HG02588 (cell line): ENCODE results near the gene PLD1.

ENCODE experiments used
- ATAC-seq: cut with Tn5 transposase; IDR thresholded peaks from one replicate; pipeline ENCODE4 v1.9.1; 2021; ENCODE audit warnings: mild to moderate bottlenecking, moderate library complexity; ENCODE audit not compliant: unreplicated experiment

The PLD1 gene

DNA sequence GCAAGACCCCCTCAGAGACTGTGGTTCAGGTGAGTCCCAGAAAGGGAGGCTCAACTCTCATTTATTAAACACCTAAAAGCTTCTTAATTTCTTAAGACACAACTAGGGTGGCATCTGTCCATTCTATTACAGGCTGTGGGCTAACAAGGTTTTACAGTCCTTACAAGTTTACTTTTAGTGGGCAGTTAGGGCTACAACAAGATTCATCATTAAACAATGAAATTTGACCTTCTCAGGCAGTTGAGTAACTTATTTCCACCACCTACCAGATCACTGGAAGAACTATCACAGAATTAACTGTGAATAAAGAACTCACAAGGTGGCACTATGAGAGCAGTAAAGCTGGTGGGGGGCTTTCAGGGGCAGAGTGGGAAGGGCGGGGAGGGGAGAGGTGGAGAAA, 132.6 kb downstream of the PLD1 start:
- ATAC-seq, result no peak

DNA sequence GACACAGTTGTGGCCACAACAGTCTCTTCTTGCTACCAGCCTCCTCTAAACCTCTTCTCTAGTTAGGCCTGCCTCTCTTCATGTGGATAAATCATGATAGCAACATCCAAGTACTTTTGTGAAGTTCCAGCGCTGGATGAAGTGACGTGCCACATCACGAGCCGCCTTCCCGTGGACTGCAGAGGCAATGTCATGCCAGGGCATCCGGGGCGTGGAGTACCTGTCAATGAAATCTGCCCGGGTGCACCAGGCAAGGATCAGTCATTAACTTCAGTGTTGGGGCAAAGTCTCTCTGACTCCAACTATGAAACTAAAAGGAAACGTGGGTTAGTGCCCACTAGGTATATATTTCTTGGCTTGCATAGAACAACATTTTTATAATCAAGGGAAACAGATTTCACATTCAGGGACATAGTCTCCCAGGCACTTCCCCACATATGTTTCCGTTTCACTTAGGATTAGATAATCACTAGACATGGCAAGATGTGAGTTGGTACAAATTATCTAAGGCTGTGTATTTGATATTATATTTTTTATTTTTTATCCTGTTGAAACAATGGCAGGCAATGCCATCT, 133.6 kb downstream of the PLD1 start:
- no peak for ATAC-seq

DNA sequence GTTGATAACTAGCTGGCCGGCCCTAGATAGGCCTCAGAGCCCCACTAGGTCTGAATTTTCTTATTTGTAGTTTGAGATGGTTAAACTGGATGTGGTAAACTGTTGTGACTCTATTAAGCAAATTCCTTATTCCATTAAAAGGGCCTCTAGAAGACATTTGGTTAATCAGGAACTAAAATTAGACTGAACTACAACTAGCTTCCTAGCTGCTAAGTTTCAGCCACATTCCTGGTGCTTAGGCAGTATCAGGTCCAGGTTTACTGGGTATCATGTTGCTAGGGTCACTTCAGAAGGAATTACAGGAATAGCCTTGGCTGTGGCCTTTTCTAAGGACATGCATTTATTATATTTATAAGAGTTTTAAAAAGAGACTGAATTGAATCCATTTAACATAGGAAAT, 136.3 kb downstream of the PLD1 start:
- no peak for ATAC-seq

DNA sequence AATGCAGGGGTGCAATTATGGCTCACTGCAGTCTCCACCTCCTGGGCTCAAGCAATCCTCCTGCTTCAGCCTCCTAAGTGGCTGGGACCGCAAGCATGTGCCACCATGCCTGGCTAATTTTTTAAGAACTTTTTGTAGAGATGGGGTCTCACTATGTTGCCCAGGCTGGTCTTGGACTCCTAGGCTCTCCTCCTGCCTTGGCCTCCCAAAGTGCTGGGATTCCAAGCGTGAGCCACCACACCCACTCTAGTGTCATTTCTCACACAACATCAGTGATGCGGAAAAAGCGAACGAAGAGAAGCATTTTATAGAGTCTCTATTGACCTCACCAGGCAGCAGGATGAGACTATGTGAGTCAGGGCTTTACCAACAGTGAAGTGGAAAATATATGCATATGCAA, 137.7 kb downstream of the PLD1 start:
- no peak for ATAC-seq

DNA sequence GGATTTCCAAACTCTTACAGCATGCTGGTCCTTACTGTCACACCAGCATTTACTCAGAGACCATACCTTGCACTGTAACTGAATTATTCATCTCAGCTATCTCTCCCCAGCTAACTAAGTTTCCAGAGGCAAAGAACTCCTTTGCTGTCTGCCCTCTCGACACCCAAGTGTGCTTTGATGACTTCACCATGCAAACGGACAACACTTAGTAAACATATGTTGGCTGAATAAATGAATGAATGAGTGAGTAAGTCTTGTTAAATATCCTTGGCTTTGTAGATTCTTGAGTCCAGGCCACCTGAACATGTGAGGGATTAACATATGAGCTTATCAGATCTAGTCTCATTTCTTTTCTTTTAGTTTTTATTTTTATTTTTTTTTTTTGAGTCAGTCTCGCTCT, 138.2 kb downstream of the PLD1 start:
- no peak for ATAC-seq

DNA sequence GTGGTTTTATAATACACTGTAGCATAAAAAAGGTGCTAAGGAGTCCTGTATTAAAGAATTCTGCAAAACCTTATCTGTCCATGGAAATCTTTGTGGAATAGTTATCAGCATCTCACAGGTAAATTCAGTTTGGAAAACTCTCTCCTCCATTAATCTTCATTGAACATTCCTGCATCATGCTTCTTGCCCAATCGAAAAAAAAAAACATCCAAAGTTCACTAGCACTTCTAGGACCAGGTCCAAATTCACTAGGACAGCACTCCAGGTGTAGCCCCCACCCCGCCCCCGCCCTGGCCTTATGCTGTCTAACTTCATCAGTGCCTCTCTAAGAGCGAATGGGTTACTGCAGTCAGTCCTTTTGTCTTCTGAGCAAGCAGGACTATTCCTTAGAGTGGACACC, 138.6 kb downstream of the PLD1 start:
- ATAC-seq, result no peak

DNA sequence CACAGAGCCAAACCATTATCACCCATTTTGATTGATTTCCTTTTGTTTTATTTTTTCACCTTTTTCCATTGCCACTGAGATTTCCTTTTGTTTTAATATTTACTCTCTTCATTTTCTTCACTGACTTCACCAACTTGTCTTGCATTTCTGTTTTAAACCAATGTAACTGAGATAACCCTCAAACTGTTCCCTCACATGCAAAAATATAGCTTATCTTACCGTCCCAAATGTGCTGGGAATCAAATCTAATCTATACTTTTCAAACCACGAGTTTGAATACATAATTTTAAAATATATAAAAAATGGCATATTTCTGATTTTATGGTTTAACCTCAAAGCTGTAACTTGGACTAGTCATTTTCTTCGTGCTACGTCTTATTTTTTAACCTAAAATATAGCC, 143.8 kb downstream of the PLD1 start:
- no peak for ATAC-seq

DNA sequence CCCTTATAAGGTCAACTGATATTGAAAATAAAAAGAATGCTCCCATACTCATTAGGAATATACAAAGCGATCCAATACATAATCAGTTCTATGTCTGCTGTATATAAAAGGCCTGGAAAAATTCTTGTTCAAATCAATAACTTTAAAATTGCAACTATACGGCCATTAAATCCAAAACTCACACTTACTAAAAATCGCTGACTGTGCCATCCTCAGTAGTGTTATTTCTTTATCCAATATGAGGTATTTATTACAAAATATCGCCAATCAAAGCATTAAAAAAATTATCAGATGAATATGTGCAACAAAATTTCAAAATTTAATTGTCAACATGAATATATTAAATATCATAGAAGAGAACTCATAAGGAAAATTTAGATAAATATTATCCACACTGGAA, 146.5 kb downstream of the PLD1 start:
- ATAC-seq, result no peak

DNA sequence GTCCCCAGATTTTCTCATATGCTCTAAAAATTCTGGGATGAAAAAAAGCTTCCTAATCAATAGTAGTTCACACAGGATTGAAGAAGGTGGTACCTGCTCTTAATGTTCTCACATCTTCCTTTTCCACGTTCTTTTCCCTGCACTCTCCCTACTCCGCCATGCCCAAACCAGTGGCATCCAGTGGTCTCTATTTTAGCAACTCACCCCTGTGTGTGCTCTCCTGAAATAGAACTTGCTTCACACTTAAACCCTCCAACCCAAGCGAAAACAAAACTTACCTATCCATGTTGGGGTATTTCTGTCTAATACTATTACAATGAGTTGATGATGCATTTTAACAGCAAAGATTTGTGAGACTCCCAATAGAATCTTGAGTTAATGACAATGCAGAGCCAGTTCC, 148.8 kb downstream of the PLD1 start:
- no peak for ATAC-seq

DNA sequence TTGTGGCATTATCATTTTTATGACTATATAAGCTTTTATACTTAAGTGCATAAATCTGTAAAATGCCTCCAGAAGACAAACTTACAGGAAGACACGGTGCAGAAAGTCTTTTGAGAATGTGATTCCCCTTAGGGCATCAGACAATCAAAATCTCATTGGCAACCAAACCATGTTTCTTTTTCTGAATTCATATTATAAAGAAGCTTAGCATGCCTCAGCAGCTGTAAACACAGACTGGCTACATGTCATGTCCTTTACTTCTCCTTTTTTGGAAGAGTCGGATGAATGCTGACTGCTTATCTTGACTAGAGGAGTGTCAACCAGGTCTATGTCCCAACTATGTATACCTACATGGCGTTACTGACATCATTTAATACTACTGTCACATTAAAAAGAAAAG, 150.1 kb downstream of the PLD1 start:
- no peak for ATAC-seq

DNA sequence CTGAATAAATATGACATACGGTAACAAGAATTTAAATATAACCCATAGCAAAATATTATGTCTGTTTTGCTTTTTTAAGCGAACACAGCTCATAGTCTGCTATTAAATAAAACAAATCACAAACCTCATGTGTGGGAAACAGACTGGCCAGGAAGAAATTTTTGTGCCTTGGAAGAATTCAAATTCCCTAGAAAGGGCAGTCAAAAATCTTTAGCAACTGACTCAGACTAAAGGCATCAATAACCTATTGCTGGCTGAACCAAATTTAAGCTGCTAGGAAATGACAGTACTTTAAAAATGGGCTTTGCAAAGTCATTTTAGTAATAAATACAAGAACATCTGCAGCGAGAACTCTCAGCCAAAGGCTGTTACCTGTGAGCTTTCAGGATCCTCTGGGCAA, 151.4 kb downstream of the PLD1 start:
- no peak for ATAC-seq

DNA sequence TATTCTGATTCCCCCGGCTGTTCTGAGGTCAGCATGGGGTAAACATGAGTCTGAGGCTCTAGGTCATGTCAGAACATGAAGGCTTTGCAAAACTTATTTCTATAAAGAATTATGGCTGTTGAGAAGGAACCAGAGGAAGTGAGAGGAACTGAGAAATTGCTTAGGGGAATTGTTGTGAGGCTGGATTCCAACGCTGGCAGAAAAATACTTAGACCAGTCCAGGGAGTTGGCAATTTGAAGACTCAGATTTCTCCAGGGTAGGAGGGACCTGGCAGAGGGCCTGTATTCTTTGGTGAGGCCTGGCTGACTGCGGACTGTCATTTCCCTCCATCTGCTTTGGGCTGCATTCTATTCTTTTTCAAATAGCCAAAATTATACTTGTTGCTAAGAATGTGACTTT, 155.5 kb downstream of the PLD1 start:
- no peak for ATAC-seq

DNA sequence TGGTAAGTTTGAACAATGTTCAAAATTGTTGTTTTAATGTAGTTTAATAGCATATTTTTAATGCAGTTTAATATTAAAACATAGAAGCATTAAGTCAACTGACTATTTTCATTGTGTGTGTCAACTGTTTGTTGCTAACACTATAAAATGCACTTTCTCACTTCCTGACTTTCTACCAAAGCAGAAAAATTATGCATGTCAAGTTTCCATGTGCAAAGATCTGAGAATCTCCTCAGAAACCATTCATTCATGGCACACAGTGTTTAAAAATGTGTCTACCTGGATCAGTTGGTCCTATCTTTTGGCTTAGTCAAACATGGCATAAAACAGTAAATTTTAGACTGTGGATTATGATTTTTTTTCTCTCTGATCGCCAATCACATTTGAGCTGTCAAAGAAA, 156.0 kb downstream of the PLD1 start:
- ATAC-seq, result no peak

DNA sequence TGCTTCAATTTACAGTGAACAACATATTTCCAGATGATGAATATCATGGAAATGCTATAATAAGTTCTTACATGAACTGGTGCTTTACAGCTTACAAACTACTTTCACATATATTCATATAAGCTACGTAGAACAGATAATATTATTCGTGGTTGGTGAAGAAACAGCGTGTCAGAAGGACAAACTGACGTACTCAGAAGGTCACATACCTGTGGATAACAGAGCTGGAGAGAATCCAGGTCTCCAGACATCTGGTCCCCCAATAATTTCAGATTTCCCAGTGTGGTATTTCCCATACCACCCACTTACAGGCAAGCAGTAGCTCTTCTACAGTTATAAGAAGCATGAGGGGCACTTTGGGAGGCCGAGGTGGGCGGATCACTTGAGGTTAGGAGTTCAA, 156.6 kb downstream of the PLD1 start:
- ATAC-seq, result no peak

DNA sequence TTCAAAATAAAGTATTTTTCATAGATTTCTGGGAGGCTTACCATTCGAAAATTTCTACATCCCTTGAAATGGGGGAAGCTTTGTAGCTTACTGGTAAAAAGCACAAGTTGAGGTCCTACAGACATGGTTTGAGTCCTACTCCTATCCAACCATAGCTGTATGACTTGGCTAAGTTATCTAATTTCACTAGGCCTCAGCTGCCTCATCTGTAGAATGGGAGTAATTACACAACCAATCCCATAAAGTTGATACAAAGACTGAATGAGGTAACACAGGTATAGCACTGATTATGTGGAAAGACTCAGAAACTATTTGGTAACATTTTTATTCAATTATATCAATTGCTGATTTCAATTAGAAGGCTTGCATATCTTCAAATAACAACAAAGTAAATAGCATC, 157.4 kb downstream of the PLD1 start:
- ATAC-seq, result no peak

DNA sequence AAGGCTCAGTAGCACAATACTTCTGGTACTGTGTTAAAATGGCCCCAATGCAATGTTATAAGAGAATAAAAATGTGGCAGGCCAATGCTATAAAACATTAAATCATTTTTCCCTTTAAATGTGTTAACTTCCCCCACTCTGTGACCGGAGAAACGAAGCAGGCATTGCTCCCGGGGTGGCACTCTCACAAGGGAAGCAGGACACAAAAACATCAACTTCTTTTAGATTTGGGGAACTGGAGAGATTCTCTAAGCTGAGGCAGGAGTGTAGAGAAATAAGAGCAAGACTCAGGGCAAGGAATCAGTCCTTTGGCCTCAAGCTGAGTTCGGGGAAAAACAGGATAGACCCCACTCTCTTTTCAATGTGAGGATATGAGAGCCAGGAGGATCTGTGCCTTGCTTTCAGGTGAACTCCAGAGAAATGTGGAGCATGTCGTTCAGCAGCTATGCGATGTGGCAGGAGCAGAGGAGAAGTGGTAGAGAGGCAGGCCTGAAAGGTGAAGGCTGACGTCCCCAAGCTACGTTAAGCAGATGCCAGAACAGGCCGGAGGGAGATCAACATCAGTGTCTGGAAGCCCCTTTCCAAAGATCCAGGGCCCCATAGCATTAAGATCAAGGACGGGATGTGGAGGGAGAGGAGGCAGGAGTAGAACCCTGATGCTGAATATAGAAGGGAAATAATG, 160.2 kb downstream of the PLD1 start:
- ATAC-seq, result no peak

DNA sequence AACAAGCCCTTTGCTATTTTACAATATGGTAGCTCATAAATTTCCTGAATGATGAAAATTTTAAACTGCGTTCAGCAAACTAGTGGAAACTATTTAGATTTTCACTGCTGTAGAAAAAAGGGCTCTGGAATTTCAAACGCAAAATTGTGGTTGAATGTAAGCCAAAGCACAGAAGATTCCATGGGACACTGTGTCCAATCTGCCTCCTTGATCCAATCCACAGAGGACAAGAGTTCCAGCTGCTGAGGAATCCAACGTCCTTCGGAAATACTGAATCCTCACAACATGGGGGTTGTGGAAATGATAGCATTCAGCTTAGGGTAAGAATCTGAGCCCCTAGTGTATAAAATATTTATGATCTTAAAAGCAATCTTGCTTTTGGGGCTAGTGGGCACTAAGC, 161.0 kb downstream of the PLD1 start:
- no peak for ATAC-seq

DNA sequence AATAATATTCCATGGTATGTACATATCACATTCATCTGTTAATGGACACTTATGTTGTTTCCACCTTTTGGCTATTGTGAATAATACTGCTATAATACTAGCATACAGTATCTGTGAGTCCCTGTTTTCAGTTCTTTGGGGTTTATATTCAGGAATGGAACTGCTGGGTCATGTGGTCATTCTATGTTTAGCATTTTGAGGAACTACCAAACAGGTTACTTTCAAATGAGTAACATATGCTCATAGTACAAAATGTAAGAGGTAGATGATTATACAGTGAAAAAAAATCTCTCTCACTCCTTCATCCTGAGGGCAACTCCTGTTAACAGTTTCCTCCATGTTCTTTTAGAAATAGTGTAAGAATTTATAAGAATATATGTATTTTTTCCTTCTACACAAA, 162.2 kb downstream of the PLD1 start:
- no peak for ATAC-seq

DNA sequence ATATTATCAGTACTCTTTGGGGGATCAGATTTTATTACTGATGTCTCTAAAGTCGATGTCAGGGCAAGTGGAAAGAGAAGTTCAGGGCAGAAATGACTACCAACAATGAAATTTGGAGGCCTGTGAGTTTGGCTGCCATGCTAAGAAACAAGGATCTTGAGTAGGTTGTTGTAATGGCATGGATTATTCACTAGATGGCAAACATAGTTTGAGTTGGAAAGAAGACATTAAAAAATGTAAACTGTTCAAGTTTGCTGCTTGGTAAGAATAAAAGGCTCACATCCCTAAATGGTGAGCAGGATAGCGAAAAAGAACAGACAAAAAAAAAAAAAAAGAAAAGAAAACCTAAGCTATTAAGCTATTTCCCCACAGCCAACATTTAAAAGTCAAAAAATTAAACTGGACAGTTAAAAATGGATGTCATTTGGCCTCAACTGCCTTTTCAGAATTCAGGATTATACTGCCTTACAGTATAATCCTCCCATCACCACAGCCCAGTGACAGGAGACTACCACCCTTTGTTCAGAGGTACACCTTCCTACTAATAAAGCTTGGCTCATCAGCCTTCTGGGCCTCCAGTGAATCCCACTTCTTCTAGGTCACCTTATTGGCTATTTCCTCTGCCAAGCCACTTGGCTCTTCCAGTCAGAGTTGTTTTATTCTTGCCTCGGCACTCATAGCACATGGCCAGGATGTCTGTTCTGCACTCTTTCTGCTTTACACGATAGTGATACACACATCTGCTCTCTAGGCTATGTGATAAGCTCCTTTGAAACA, 163.7 kb downstream of the PLD1 start:
- ATAC-seq, result no peak

DNA sequence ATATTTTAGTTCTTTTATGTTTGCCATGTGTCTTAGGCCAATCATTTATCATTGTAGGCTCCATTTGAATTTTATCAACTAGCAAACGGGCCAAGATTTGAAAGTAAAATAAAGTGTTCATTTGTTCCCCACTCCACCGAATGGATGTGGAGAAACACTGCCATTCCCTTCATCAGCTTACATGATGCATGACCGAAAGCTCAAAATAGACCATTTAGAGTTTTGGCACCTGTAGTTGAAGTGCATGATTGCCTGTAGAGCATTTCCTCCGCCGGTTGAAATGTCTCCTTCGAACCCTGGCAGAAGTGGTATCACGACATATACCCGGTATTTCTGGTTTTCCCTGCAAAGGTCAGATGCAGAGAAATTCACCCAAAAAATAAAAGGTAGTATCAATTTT, 165.6 kb downstream of the PLD1 start:
- ATAC-seq, result no peak

DNA sequence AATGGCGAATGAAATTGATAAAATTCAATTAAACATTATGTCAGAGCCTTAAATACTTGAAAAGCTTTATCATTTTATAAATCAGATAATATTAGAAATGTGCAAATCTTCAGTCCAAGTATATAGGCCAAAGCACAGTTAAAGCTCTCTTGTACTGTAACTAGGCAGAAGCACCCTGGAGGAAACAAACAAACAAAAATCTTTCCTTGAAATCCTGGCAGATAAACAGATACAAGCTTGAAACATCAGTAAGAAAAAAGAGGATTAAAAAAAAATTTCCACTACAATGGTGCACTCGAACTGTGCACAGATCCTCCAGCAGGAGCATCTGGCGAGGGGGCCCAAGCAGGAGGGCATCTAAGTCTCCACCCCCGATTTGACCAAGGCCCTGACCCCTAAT, 166.6 kb downstream of the PLD1 start:
- no peak for ATAC-seq

DNA sequence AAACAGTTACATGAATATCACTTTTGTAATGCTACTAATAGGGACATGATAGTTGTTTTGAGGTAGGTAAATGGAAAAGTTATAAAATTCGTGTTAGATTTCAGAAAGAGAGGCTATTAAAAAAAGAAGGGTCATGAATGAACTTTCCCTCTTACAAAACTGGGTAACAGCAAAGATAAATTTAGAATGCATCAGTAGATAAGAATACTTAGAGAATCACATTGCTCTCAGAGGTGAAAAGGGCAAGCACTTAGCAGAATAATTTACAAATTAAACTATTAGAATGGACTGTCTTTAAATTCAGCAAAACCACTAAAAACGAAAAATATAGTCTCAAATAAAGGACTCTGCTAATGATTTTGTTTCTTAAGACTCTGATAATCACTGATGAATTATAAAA, 167.2 kb downstream of the PLD1 start:
- no peak for ATAC-seq
